ENCODE measurements around the gene KLF13. TPM values are rescaled to one million over a fixed set of nuclear protein-coding genes. Genes with fewer than 3 reads are reported as not detected.

The KLF13 gene
- total RNA-seq, 2 donors from 2014 or later: 101 to 119 TPM

DNA sequence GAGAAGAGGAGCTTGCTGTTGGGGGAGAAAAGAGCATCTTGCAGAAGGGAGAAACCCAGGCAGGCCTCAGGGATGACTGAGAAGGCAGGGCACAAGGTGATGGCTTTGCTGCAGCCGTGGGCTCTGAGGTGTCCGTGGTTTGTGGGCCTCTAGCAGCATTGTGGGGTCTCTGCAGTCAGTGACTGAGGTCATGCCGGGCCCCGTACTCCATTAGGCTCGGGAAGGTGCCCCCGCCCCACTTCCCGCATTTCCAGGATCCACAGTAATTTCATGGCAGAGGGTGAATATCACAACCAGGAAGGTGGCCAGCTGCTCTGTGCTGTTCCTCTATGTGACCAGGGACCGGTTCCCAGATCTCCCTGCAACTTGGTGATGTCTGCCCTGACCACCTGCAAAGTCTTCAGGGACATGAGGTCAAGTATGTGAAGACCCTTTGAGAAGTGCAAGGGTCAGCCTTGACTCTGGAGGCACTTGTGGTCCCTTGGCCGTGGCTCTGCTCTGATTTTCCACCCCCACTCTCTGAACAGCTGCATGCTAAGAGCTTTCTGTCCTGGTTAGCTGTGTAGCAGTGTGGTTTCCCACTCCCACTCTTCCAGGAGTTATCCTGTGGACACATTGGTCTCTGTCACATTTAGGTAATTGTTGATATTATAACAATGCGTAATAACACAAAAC, 3.6 kb downstream of the KLF13 start:
- H3K36me3 Mint-ChIP-seq (ENCODE audit: low read depth): peaks cover 41% of the 10 kb centered on the region
- H3K27ac Mint-ChIP-seq: peak overlapping the region; percentile 93
- ATAC-seq (replicated peaks): no peak
- H3K4me3 Mint-ChIP-seq: peak overlapping the region; percentile 96
- peaks cover 30% of the 10 kb centered on the region for H3K4me1 Mint-ChIP-seq
- no peaks in the 10 kb centered on the region for H3K9me3 Mint-ChIP-seq
- H3K27me3 Mint-ChIP-seq: no peaks in the 10 kb centered on the region

DNA sequence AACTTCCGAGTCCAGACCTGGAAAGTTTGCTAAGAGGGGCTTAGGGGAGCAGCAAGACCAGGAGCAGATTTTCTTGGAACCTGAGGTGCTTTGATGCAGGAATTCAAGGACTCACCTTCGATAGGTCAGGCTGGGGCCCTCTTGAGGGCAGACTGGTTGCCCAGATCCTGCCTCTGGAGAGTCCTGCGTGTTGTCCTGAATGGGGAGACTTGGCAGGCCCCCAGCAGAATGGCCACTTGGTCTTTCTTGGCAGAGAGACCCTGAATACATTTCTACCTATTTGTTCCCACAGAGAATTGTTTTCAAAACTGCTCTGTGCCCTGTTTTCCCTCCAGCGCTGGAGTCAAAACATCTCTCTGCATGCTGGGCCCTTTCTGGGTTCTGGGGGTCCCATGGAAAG, 4.2 kb downstream of the KLF13 start:
- Mint-ChIP-seq H3K4me1 (peaks cover 33% of the 10 kb centered on the region), H3K4me3 (peak overlapping the region; percentile 96)

DNA sequence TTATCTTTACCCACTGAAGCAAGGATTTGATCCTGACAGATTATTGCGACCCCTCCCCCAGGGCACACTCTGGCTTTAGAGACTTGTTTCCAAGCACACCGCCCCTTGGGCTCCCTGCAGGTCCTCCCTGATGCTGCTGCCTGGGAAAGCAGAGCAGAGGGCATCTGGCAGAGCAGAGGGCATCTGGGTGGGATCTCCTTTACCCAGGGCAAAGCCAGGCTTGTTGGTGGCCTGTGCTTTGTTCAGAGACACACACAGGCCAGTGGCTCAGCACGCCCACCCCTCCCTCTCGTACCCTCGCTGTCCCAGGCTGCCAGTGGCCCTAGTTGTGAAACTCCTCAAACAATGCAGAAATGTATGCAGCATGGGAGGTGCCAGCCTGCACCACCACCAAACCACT, 4.8 kb downstream of the KLF13 start:
- peaks cover 36% of the 10 kb centered on the region for H3K4me1 Mint-ChIP-seq
- H3K27me3 Mint-ChIP-seq: no peaks in the 10 kb centered on the region
- no peaks in the 10 kb centered on the region for H3K9me3 Mint-ChIP-seq
- H3K27ac Mint-ChIP-seq: peak overlapping the region; percentile 63
- peak overlapping the region; percentile 96 for H3K4me3 Mint-ChIP-seq
- peaks cover 41% of the 10 kb centered on the region for H3K36me3 Mint-ChIP-seq (ENCODE audit: low read depth)
- no peak for ATAC-seq (replicated peaks)

More for the DNA sequence above, 4.2 kb downstream of the KLF13 start:
- ATAC-seq (replicated peaks): no peak
- Mint-ChIP-seq H3K27ac (peak overlapping the region; percentile 62), H3K36me3 (ENCODE audit: low read depth) (peaks cover 41% of the 10 kb centered on the region), H3K27me3 (no peaks in the 10 kb centered on the region), H3K9me3 (no peaks in the 10 kb centered on the region)

DNA sequence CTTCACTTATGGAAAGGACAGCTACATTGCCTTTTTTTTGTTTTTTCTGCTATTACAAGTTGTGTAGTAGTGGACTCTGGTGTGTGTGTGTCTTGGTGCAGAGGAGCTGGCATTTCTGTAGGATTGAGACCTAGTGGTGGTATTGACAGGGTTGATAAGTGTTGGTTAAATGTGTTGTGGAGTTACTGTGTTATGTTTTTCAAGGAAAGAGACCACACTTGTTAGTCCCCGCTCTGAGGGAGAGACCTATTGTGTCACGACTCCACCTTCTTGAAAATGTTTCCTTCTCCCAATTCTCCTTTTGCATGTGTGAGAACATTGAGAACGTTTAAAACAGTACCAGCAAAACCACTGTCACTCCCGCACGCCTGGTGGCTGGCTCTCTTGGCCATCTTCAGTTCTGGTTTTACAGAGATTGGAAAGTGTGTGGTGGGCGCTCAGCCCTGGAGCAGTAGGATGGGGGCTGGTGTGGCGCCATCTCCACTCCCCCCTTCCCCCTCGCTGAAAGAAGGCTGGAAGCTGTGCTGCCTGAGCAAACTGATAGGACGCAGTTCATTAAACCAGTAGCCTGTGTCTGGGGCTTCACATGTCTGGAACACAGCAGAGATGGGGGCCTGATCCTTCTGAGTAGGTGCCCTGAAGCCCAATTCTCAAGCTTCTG, 5.5 kb downstream of the KLF13 start:
- Mint-ChIP-seq H3K36me3 (ENCODE audit: low read depth) (peaks cover 41% of the 10 kb centered on the region), H3K4me3 (peak overlapping the region; percentile 96), H3K9me3 (no peaks in the 10 kb centered on the region), H3K27ac (peak overlapping the region; percentile 63), H3K27me3 (no peaks in the 10 kb centered on the region), H3K4me1 (peaks cover 43% of the 10 kb centered on the region)
- no peak for ATAC-seq (replicated peaks)

DNA sequence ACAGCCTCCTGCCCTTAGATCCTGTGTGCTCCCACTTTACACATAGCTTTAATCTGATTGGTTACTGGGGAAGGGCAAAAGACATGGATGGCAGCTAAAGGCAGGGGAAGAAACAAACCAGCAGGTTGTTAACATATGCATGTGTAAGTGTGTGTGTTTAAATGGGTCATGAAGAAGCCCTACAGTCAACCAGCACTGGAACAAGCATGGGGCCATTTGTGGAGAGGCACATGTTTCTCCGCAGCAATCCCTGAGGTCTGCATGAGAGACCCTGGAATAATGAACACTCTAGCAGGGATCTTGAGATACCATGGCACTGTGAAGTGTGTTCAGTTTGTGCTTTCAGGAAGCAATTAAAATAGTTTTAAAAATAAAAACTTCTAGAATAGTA, 6.0 kb downstream of the KLF13 start:
- H3K36me3 Mint-ChIP-seq (ENCODE audit: low read depth): peaks cover 41% of the 10 kb centered on the region
- H3K4me3 Mint-ChIP-seq: peak overlapping the region; percentile 96
- ATAC-seq (replicated peaks): no peak

DNA sequence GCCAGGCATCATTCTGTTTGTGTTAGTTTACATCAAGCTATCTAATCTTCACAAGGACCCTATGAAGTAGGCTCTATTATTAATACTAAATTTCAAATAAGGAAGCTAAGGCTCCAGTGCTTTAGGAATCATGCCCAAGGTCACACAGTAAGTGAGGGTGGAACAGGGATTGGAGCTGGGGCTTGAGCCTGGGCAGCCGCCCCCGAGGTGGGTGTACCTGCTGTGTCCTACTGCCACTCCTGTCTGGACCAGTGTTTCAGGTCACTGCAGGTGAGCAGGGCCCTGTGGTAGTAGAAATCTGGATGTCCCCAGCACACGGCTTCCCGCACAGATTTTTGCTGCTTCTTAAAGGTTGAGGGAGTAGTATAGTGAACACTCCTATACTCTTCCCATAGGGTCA, 6.5 kb downstream of the KLF13 start:
- peaks cover 41% of the 10 kb centered on the region for H3K36me3 Mint-ChIP-seq (ENCODE audit: low read depth)
- H3K4me3 Mint-ChIP-seq: peak overlapping the region; percentile 96
- no peaks in the 10 kb centered on the region for H3K9me3 Mint-ChIP-seq
- H3K27ac Mint-ChIP-seq: no peak overlapping the region
- no peaks in the 10 kb centered on the region for H3K27me3 Mint-ChIP-seq
- peaks cover 53% of the 10 kb centered on the region for H3K4me1 Mint-ChIP-seq
- ATAC-seq (replicated peaks): no peak

More for the DNA sequence above, 6.0 kb downstream of the KLF13 start:
- H3K27ac Mint-ChIP-seq: peak overlapping the region; percentile 63
- H3K27me3 Mint-ChIP-seq: no peaks in the 10 kb centered on the region
- peaks cover 48% of the 10 kb centered on the region for H3K4me1 Mint-ChIP-seq
- no peaks in the 10 kb centered on the region for H3K9me3 Mint-ChIP-seq

DNA sequence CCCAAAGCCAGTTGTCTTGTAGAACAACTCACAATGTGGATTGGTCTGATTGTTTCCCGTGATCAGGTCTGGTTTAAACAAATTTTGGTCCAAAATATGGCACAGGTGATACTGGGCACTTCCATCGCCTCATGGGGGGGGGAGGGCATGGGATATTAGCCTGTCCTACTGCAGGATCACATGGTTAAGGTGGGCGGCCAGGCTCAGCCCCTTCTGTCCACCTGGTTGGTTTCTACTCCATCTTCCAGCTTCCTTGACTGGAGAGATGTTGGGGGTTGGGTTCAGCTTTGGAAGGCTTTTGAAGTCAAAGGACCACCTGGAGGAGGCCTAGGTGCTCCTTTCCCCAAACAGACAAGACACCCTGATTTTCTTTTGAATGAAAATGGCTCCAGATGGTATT, 7.2 kb downstream of the KLF13 start:
- Mint-ChIP-seq H3K27me3 (no peaks in the 10 kb centered on the region), H3K36me3 (ENCODE audit: low read depth) (peaks cover 37% of the 10 kb centered on the region), H3K9me3 (no peaks in the 10 kb centered on the region), H3K4me3 (no peak overlapping the region), H3K27ac (no peak overlapping the region), H3K4me1 (peaks cover 60% of the 10 kb centered on the region)
- no peak for ATAC-seq (replicated peaks)

DNA sequence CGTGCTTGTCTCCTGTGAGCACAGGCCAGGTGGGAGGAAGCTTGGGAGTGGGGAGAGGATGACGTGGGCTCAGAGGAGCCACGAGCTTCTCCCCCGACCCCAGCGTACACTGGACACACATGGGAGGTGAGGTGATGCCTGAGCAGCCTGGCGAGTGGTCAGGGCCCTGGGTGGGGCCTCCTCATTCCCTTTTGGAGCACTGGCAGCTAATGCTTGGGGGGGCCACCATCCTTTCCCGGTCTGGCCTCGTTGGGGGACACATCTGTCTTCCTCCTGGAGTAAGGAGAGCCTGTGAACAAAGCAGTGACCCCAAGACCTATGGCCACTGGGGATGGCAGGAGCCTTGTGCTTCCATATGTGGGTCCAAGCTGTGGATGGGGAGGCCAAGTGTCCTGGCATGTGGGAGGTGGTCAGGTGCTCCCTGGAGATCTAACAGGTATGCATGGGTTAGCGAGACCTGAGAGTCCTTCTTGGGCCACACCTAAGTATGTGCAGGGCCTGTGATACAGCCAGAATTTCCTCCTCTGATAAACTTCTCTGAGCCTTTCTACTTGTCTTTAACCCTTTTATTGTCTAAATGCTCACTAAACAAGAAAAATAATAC, 9.5 kb downstream of the KLF13 start:
- peaks cover 33% of the 10 kb centered on the region for H3K36me3 Mint-ChIP-seq (ENCODE audit: low read depth)
- H3K27ac Mint-ChIP-seq: peak overlapping the region; percentile 56
- H3K27me3 Mint-ChIP-seq: no peaks in the 10 kb centered on the region
- H3K4me3 Mint-ChIP-seq: peak overlapping the region; percentile 71
- ATAC-seq (replicated peaks): no peak
- H3K4me1 Mint-ChIP-seq: peaks cover 61% of the 10 kb centered on the region
- no peaks in the 10 kb centered on the region for H3K9me3 Mint-ChIP-seq

DNA sequence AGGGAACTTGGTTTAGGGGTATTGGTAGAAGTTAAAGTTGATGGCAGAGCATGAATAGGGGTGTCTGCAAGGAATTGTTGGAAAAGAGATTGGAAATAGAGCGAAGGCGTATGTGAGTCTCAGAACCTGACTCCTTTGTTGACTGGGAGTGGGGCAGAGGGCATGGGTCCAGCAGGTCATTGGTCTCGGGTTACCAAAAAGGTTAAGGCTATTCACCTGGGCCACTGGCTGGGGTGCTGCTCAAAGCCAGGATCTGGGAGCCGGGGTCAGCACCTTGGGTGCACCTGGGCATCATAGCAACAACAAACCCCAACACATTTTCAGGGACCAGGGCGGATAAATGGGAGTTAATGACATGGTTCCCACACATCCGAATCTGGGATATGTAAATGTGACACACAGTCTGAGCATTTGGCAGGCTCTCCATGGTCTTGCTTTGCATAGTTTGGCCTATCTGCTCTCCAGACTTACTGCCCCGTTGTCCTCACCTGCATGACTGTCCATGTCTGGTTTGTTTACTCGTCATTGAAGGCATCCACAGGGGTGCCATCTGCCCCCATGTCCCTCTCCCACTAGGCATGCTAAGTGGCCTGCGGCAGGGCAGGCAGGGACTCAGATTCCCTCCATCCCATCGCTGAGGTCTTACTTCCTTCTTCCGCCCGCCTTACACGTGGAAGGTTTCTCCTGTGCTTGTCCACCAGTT, 10.1 kb downstream of the KLF13 start:
- Mint-ChIP-seq H3K4me3 (peak overlapping the region; percentile 71), H3K27me3 (no peaks in the 10 kb centered on the region), H3K9me3 (no peaks in the 10 kb centered on the region), H3K4me1 (peaks cover 57% of the 10 kb centered on the region), H3K27ac (peak overlapping the region; percentile 28), H3K36me3 (ENCODE audit: low read depth) (peaks cover 29% of the 10 kb centered on the region)
- ATAC-seq (replicated peaks): no peak

DNA sequence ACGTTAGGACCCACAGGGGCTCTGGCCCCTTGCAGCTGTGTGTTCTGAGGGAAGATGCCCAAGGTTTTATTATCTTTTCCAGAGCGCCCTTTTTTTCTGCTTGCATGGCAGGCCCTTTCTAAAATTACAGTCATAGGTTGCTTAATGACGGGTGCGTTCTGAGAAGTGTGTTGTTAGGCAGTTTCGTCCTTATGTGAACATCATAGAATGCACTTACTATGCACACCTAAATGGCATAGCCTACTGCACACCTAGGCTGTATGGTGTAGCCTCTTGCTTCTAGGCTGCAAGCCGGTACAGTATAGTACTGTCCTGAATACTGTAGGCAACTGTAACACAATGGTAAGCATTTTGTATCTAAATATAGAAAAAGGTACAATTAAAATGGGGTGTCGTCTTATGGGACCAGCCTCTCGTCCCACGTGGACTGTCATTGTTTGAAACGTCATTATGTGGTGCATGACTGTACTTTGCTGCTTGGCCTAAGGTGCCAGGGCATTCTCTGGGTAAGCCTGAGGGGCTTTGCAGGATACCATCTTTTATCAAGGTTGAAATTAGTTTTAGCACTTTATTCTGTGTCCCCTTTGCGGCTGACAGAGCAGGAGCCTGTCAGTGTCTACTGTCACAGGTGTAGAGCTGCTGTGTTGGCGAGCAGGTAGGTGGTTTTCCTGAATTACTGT, 10.9 kb downstream of the KLF13 start:
- no peak for ATAC-seq (replicated peaks)
- Mint-ChIP-seq H3K9me3 (no peaks in the 10 kb centered on the region), H3K27me3 (no peaks in the 10 kb centered on the region), H3K27ac (peak overlapping the region; percentile 87), H3K4me1 (peaks cover 55% of the 10 kb centered on the region), H3K4me3 (peak overlapping the region; percentile 71), H3K36me3 (ENCODE audit: low read depth) (peaks cover 24% of the 10 kb centered on the region)

DNA sequence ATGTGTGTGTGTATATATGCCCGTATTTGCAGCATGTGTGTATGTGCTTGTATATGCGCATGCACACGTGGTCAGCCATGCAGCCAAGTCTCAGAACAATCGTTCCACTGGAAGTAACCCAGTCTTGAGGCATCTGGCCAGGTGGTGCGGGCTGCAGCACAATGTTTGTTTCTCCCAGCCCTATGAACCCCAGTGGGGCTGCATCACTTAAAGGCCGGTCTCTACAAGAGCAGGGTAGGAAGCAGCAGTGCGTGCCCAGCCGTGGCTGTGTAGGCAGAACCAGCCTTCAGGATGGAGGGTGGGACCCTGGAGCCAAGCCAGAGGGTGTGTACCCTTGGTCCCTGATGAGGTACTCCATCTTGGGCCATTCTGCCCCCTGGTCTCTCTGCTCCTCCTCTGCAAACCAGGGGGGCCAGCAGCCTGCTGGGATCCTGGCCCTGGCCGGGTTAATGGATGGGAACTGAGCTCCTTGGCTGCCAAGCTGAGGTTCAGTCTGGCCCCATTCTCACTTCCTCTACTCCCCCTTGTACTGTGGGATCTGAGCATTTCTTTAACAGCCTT, 11.8 kb downstream of the KLF13 start:
- Mint-ChIP-seq H3K4me3 (peak overlapping the region; percentile 71), H3K36me3 (ENCODE audit: low read depth) (peaks cover 29% of the 10 kb centered on the region), H3K27me3 (no peaks in the 10 kb centered on the region), H3K9me3 (no peaks in the 10 kb centered on the region), H3K27ac (peak overlapping the region; percentile 87), H3K4me1 (peaks cover 59% of the 10 kb centered on the region)
- ATAC-seq (replicated peaks): peak; percentile 27

DNA sequence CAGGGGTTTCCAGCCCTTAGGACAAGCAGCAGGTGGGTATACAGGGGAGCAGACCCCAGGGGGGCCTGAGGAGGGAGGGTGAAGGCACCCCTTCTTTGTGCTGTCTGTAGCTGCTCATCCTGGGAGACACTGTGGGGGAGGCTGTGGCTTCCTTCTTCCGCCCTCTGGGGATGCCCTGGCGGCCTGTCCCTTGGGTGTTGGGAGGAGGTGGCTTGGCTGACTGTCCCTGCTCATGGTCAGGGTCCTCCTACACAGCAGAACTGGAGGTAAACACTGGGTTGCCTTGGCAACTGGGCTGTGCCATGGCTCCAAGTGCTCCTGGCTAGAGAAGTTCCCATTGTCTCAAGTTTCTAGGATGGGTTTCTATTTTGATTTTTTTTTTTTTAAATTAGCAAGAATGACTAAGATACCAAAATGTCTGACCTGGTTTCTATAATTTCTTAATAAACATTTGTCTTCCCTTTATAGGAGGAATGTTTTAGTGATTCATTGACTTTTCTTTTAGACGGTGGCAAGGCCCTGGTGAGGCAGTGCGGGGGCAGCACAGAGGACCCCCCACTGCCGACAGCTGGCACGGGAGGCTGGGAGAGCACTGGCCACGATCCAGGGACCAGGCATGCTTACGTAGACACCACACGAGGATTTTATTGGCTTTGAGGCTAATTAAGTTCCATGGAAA, 12.4 kb downstream of the KLF13 start:
- ATAC-seq (replicated peaks): peak; percentile 89
- H3K36me3 Mint-ChIP-seq (ENCODE audit: low read depth): peaks cover 29% of the 10 kb centered on the region
- peaks cover 63% of the 10 kb centered on the region for H3K4me1 Mint-ChIP-seq
- peak overlapping the region; percentile 71 for H3K4me3 Mint-ChIP-seq
- peak overlapping the region; percentile 87 for H3K27ac Mint-ChIP-seq
- no peaks in the 10 kb centered on the region for H3K9me3 Mint-ChIP-seq
- H3K27me3 Mint-ChIP-seq: no peaks in the 10 kb centered on the region

DNA sequence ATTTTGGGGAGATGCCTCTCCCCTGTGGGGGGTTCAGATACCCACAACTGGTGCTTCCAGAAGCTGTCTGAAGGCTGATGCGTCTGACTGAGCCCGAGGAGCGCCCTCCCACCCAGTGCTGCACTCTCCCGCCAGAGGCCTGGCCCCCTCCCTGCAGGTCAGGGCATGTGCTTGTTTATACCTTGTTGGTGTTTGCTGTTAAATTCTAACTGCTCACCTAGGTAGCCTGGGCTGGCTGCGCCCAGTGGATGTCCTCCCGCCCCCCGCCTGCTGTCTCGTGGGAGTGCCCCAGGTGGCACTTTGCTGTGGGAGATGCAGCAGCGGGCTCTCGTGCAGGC, 12.9 kb downstream of the KLF13 start:
- Mint-ChIP-seq H3K4me3 (peak overlapping the region; percentile 71), H3K27me3 (no peaks in the 10 kb centered on the region), H3K36me3 (ENCODE audit: low read depth) (peaks cover 29% of the 10 kb centered on the region), H3K9me3 (no peaks in the 10 kb centered on the region), H3K27ac (peak overlapping the region; percentile 87), H3K4me1 (peaks cover 68% of the 10 kb centered on the region)
- ATAC-seq (replicated peaks): no peak

Data from activated T-helper 17 cell treated with anti-CD3 and anti-CD28 coated beads, Interleukin-2, amount 50 U/mL, for 72 hours (primary cell).